ENCODE measurements around the gene EDN2.

EDN2 gene

DNA sequence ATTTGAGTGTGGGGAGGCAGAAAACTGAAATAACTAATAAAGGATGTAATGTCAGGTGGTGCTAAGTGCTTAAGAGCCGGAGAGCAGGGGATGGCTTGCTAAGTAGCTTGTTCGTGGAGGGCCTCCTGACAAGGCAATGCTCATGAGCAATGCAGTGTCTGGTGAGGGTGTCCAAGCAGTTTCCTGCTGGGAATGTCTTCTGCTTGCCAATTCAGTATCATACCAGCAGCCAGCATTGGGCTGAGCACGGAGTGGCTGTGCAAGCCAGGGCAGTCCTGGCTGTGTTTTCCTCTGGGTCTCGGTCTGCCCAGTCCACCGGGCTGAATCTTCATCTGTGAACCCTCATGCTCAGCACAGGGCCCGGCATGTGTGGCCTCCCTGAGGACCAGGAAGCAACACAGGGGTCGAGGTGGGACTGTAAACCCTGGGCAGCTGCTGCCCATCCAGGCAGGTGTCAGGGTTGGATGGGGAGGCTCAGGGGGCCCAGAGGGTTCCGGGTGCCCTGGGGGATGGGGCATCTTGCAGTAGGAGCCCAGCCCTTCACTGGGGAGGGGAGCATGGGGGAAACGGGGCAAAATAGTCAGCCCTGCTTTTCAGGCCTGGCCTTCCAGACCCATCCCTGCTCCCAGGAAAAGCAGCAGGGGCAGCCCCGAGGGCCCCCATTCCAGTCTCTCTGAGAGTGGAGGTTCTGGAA is 27.5 kb downstream of the EDN2 start:
- no peak for TF ChIP-seq EZH2phosphoT487 (IDR thresholded peaks at IDR 0.05; ENCODE audit: borderline replicate concordance)
- TF ChIP-seq, protein P1, sequence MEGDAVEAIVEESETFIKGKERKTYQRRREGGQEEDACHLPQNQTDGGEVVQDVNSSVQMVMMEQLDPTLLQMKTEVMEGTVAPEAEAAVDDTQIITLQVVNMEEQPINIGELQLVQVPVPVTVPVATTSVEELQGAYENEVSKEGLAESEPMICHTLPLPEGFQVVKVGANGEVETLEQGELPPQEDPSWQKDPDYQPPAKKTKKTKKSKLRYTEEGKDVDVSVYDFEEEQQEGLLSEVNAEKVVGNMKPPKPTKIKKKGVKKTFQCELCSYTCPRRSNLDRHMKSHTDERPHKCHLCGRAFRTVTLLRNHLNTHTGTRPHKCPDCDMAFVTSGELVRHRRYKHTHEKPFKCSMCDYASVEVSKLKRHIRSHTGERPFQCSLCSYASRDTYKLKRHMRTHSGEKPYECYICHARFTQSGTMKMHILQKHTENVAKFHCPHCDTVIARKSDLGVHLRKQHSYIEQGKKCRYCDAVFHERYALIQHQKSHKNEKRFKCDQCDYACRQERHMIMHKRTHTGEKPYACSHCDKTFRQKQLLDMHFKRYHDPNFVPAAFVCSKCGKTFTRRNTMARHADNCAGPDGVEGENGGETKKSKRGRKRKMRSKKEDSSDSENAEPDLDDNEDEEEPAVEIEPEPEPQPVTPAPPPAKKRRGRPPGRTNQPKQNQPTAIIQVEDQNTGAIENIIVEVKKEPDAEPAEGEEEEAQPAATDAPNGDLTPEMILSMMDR (conservative IDR thresholded peaks at IDR 0.05; ENCODE audit: low read length), result no peak
- H3K9ac ChIP-seq (ENCODE audit: low read depth, low read length, poor library complexity, severe bottlenecking), result no peak overlapping the region

DNA sequence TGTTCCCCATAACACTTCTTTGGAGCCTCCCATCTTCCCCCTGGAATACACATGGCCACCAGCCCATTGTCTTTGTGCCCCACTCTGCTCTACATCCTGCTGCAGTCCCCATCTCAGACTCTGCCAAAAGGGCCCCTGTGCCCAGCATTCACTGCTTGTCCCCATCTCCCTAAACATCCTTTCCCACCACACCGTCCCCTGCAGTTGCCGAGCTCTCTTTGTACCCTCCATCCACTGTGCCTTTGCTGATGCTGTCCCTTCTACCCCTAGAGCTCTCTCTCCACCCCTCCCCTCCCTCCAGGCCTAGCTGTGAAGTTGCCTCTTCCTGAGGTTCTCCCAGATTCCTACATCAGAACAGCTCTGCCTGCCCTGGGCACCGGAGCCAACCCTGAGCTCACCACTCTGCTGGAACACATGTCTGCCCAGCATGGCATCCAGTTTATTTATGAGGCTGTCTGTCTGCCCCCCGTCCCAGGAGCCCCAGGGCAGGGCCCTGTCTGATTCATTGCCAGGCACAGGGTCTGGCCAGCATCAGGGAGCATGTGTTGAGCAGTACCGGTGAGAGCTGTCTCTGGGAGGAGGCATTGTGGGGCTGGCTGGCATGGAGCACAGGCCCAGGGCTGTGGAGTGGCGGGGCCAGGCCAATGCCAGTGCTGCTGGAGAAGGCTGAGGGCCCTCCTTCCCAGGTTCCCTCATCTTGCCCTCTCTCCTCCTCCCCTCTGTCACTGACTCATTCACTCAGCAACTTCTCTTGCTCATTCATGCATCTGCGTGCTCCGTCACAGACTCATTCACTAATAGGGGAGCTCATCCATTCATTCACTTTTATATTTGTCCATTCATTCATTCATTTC is 28.8 kb downstream of the EDN2 start:
- Histone ChIP-seq H3K9me3 (ENCODE audit: insufficient read depth, low read depth, low read length) (no peaks in the 10 kb centered on the region), H3F3A (ENCODE audit: low read depth) (no peaks in the 10 kb centered on the region), H3K9ac (ENCODE audit: low read depth, low read length, poor library complexity, severe bottlenecking) (no peak overlapping the region), H3K27me3 (ENCODE audit: insufficient read depth, low read length, poor library complexity, severe bottlenecking) (no peaks in the 10 kb centered on the region), H3K4me1 (ENCODE audit: insufficient read depth, low read length, poor library complexity, severe bottlenecking) (no peaks in the 10 kb centered on the region), H3K4me2 (ENCODE audit: low read depth, low read length, poor library complexity, severe bottlenecking) (no peak overlapping the region), H3K36me3 (ENCODE audit: insufficient read depth, low read length) (no peaks in the 10 kb centered on the region), H3K9me2 (replicated peaks; ENCODE audit: low read depth, low read length) (no peaks in the 10 kb centered on the region), H4K20me1 (ENCODE audit: insufficient read depth, low read length, poor library complexity, severe bottlenecking) (no peaks in the 10 kb centered on the region), H3K4me3 (ENCODE audit: low read length, poor library complexity, severe bottlenecking) (no peak overlapping the region), H2AFZ (ENCODE audit: low read length) (no peak overlapping the region), H3K79me2 (ENCODE audit: insufficient read depth, low read length) (no peaks in the 10 kb centered on the region)
- TF ChIP-seq, protein P1 (conservative IDR thresholded peaks at IDR 0.05; ENCODE audit: low read length), result no peak

More for the DNA sequence above, 27.5 kb downstream of the EDN2 start:
- Histone ChIP-seq H3K4me2 (ENCODE audit: low read depth, low read length, poor library complexity, severe bottlenecking) (no peak overlapping the region), H3K9me2 (replicated peaks; ENCODE audit: low read depth, low read length) (no peaks in the 10 kb centered on the region), H4K20me1 (ENCODE audit: insufficient read depth, low read length, poor library complexity, severe bottlenecking) (no peaks in the 10 kb centered on the region), H3K27me3 (ENCODE audit: insufficient read depth, low read length, poor library complexity, severe bottlenecking) (no peaks in the 10 kb centered on the region), H2AFZ (ENCODE audit: low read length) (no peak overlapping the region), H3K36me3 (ENCODE audit: insufficient read depth, low read length) (no peaks in the 10 kb centered on the region), H3K4me1 (ENCODE audit: insufficient read depth, low read length, poor library complexity, severe bottlenecking) (no peaks in the 10 kb centered on the region), H3F3A (ENCODE audit: low read depth) (no peaks in the 10 kb centered on the region), H3K4me3 (ENCODE audit: low read length, poor library complexity, severe bottlenecking) (no peak overlapping the region), H3K9me3 (ENCODE audit: insufficient read depth, low read depth, low read length) (no peaks in the 10 kb centered on the region), H3K79me2 (ENCODE audit: insufficient read depth, low read length) (no peaks in the 10 kb centered on the region)

DNA sequence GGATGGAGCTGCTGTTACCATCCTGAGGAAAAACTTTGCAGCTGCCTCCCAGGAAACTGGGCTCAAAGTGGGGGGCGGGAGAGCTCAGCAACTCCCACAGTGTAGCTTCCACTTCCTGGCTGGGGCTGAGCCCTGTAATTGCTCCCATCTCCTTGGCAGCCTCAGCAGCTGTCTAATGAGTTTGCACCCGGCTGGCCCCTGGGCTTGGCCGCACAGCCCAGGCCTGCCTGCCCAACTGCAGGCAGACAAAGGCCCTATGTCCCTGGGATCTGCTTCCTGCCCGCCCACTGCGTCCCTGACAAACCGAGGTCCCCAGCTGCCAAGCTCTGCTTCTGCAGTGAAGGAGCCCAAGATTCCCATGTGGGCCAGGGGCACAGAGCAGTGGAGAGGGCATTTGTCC is 30.1 kb downstream of the EDN2 start:
- Histone ChIP-seq H2AFZ (ENCODE audit: low read length) (no peak overlapping the region), H3K27me3 (ENCODE audit: insufficient read depth, low read length, poor library complexity, severe bottlenecking) (no peaks in the 10 kb centered on the region), H3K4me1 (ENCODE audit: insufficient read depth, low read length, poor library complexity, severe bottlenecking) (no peaks in the 10 kb centered on the region), H4K20me1 (ENCODE audit: insufficient read depth, low read length, poor library complexity, severe bottlenecking) (no peaks in the 10 kb centered on the region), H3K36me3 (ENCODE audit: insufficient read depth, low read length) (no peaks in the 10 kb centered on the region), H3K4me3 (ENCODE audit: low read length, poor library complexity, severe bottlenecking) (no peak overlapping the region), H3K9ac (ENCODE audit: low read depth, low read length, poor library complexity, severe bottlenecking) (no peak overlapping the region), H3F3A (ENCODE audit: low read depth) (no peaks in the 10 kb centered on the region), H3K9me3 (ENCODE audit: insufficient read depth, low read depth, low read length) (no peaks in the 10 kb centered on the region), H3K79me2 (ENCODE audit: insufficient read depth, low read length) (no peaks in the 10 kb centered on the region), H3K9me2 (replicated peaks; ENCODE audit: low read depth, low read length) (no peaks in the 10 kb centered on the region), H3K4me2 (ENCODE audit: low read depth, low read length, poor library complexity, severe bottlenecking) (no peak overlapping the region)
- TF ChIP-seq, protein P1 (conservative IDR thresholded peaks at IDR 0.05; ENCODE audit: low read length), result no peak
- TF ChIP-seq EZH2phosphoT487 (IDR thresholded peaks at IDR 0.05; ENCODE audit: borderline replicate concordance), result no peak
